ENCODE measurements around the gene COPS2. TPM values are rescaled to one million over a fixed set of nuclear protein-coding genes. Genes with fewer than 3 reads are reported as not detected.

The COPS2 gene
- total RNA-seq, 4 donors from 2014 or later = 48.8 to 76.1 (median 52.6) TPM

DNA sequence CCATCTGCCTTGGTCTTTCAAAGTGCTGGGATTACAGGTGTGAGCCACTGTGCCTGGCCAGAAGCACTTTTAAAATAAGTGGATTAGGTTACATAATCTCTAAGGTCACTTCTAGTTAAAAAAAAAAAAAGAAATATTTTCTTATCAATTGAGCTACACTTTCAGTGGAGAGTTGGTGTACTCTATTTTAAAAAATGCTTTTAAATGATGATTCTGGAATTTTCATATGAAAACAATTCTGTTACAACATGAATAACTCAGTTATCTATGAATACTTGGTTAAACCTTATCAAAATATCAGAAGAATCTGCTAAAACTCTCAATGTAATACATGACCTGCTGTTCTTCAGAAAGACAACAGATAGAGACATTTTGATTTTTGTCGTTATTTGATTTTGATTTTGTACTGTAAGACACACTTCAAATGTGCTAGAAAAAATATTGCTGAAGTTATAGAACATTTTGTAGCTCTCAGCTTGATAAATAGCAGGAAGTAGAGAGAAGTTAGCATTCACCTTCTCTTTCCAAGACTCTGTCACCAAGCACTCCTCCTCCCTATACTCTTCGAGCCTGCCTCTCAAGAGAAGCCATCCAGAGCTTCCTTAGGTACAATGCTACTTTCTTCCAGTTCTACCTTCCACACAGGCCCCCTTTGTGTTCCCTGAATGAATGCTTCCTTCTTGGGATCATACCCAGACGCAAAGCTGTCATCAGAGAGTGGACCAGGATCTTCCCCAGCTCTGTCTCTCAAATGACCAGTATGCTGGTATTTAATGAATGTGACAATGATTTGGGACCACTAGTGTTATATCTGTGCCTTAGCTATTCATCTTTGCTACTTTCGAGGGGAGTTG, 61.9 kb downstream of the COPS2 start:
- intact Hi-C loops (cut with DNase I; ENCODE audit: low total_unique reads) = no loop called here
- DNase-seq (ENCODE audit: low spot score in 2 of 2) = no peak
- WGBS, 2 donors = 83 to 87% methylated on average over 4 of the region's 4 CpGs
- TF ChIP-seq POLR2A (IDR thresholded peaks at IDR 0.05) = no peak
- TF ChIP-seq, protein P1, sequence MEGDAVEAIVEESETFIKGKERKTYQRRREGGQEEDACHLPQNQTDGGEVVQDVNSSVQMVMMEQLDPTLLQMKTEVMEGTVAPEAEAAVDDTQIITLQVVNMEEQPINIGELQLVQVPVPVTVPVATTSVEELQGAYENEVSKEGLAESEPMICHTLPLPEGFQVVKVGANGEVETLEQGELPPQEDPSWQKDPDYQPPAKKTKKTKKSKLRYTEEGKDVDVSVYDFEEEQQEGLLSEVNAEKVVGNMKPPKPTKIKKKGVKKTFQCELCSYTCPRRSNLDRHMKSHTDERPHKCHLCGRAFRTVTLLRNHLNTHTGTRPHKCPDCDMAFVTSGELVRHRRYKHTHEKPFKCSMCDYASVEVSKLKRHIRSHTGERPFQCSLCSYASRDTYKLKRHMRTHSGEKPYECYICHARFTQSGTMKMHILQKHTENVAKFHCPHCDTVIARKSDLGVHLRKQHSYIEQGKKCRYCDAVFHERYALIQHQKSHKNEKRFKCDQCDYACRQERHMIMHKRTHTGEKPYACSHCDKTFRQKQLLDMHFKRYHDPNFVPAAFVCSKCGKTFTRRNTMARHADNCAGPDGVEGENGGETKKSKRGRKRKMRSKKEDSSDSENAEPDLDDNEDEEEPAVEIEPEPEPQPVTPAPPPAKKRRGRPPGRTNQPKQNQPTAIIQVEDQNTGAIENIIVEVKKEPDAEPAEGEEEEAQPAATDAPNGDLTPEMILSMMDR (IDR thresholded peaks at IDR 0.05) = no peak
- H3K4me3 ChIP-seq (ENCODE audit: low read depth, poor library complexity, severe bottlenecking) = no peak overlapping the region

DNA sequence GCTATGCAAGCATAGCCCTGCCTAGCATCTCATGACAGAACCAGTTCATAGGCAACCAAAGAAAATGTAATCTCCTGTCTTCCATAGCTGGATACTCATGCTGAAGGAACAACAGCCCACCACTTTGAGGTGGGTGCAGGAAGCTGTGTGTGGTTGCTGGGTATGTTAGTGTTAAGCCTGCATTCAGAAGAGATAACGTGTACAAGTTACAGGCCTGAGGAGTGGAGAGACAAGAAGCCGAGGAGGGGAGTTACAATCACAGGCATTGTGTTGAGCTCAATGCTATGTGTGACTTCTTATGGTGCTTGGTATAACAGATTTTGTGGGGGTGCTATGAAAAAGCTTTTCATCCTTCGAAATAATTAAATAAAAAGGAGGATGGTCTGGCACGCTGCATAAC, 66.4 kb downstream of the COPS2 start:
- no peak for TF ChIP-seq POLR2A (IDR thresholded peaks at IDR 0.05)
- TF ChIP-seq, protein P1 (IDR thresholded peaks at IDR 0.05) = no peak
- DNase-seq (ENCODE audit: low spot score in 2 of 2) = no peak
- intact Hi-C loops (cut with DNase I; ENCODE audit: low total_unique reads) = no loop called here
- WGBS, 2 donors = 88 to 91% methylated on average over 4 of the region's 4 CpGs
- no peak overlapping the region for H3K4me3 ChIP-seq (ENCODE audit: low read depth, poor library complexity, severe bottlenecking)

DNA sequence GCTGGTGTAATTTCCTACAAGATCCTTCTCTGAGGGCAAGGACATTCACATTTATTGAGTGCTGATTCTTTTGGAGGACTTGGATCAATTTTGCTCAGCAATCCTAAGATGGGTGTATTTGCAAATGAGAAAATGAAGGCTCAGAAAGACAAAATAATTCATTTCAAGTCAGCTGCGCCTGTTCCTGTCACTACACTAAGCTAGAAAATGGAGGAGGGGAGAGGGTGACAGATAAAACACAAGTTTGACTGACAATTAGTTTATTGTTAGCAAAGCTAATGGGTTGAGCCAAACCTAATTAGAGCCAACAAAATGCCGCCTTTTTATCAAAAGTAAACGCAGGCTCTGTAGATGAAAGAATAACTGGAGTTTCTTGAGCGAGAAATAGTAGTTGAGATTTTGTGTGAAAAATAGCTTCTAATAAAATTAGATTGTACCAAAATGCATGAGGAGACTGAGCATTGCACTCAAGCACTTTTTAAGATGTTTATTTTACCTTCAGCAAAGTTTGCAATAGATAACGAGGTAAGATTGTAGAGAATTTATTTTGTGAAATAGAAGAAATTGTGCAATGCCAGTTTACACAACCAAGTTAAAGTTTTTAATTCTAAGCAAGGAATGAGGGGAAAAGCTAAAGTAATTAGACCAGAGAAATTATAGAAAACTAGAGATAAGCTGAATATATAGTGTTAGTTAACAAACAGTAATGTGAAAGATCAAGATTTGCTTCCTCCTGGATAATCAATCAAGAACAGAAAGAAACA, 69.5 kb downstream of the COPS2 start:
- no peak for DNase-seq (ENCODE audit: low spot score in 2 of 2)
- 90 to 91% methylated on average over 5 of the region's 5 CpGs for WGBS, 2 donors
- intact Hi-C loops (cut with DNase I; ENCODE audit: low total_unique reads) = no loop called here
- no peak overlapping the region for H3K4me3 ChIP-seq (ENCODE audit: low read depth, poor library complexity, severe bottlenecking)
- TF ChIP-seq POLR2A (IDR thresholded peaks at IDR 0.05) = no peak
- TF ChIP-seq, protein P1 (IDR thresholded peaks at IDR 0.05) = no peak

DNA sequence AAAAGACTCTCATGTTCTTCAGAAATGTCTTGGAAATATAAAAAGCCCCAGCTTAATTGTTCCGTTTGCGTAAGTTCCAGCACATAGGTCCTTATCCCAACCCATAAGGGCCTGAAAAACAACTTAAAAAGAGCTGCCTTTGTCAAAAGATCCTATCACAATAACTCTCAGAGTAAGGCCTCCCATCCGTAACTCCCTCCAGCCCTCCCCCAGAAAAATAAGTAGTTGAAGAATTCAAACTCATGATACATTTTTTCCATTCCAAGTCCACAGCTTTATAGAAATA, 71.2 kb downstream of the COPS2 start:
- no peak overlapping the region for H3K4me3 ChIP-seq (ENCODE audit: low read depth, poor library complexity, severe bottlenecking)
- no peak for TF ChIP-seq POLR2A (IDR thresholded peaks at IDR 0.05)
- TF ChIP-seq, protein P1 (IDR thresholded peaks at IDR 0.05) = no peak
- no peak for DNase-seq (ENCODE audit: low spot score in 2 of 2)
- intact Hi-C loops (cut with DNase I; ENCODE audit: low total_unique reads) = no loop called here
- WGBS, 2 donors = 93 to 94% methylated on average over 3 of the region's 3 CpGs

DNA sequence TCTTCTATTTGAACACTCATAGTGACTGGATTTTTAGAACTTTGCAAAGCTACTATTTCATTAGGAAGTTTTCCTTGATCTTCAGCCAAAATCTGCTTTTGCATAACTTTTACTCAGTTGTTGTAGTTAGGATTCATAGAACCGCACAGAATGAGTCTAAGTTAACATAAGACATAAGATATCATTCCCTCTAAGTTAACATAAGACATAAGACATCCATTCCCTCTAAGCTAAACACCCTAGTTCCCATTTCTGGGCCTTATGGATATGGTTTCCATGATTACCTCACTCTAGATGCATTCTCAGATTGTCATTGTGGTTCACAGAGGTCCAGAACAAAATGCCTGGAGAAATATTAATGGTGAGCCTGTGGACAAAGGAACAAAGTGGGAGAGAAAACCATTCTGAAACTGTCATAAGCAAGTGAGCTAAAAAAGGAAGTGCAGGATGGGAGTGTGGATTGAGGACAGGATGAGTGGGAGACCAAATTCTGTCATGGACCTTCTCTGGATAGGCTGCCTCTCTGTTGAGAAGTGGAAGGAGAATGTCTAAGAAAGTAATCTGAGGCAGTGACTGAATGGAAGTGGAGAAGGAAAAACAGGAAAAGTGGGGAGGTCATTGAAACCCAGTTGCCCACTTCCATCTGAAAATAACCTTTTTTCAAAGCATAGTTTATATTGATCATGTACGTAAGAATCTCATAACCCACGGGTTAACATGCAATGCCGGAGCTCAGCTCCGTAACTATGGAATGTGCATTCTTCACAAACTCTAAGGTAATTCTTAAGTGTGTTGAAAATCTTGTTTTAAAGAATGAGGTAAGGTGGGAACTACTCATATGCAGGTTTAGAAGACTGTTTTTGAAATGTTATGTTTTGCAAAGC, 71.8 kb downstream of the COPS2 start:
- no peak for DNase-seq (ENCODE audit: low spot score in 2 of 2)
- WGBS, 2 donors = 88 to 91% methylated on average over 5 of the region's 5 CpGs
- TF ChIP-seq, protein P1 (IDR thresholded peaks at IDR 0.05) = no peak
- TF ChIP-seq POLR2A (IDR thresholded peaks at IDR 0.05) = no peak
- no peak overlapping the region for H3K4me3 ChIP-seq (ENCODE audit: low read depth, poor library complexity, severe bottlenecking)
- intact Hi-C loops (cut with DNase I; ENCODE audit: low total_unique reads) = no loop called here
